Bronchus fibroblast of lung (primary cell): Measurements from ENCODE around the gene HELB. TPM values are rescaled to one million over a fixed set of nuclear protein-coding genes. Genes with fewer than 3 reads are reported as not detected.

Experiments
- total RNA-seq: library from RNA; depleted of rRNA; stranded (reverse); fragments of >200 nt; gene quantifications from 2 replicates; pipeline ENCODE4 v1.2.3, GENCODE V29; 2015

Gene HELB
- total RNA-seq: 1.2 and 2.9 TPM in 2 replicates

GRCh38 chr12:66301944-66302826, at the start of gene HELB:
Gene HELB, plus strand, starts transcription at chr12:66302493. Its CDS starts 111 bp downstream, at chr12:66302604.

Other genes starting within 250 kb of the HELB start
- 5.9 and 9.2 TPM in 2 replicates for gene LLPH, start 171.7 kb upstream of the HELB start, total RNA-seq
- gene TMBIM4, start 132.5 kb upstream of the HELB start, total RNA-seq: 95.1 and 105 TPM in 2 replicates
- gene IRAK3, start 113.3 kb upstream of the HELB start, total RNA-seq: 4.9 and 9.4 TPM in 2 replicates